GM21360 (cell line): ENCODE measurements around the gene GOLGA6A.
"Not testable (repeated sequence)": the region's sequence is repeated elsewhere in the genome, so short reads cannot be mapped to it uniquely, and the experiment has no call there.

ENCODE experiments used
- ATAC-seq: cut with Tn5 transposase; IDR thresholded peaks from one replicate; pipeline ENCODE4 v1.9.1; 2021; ENCODE audit warnings: mild to moderate bottlenecking, moderate library complexity; ENCODE audit not compliant: unreplicated experiment

GOLGA6A gene, protein sequence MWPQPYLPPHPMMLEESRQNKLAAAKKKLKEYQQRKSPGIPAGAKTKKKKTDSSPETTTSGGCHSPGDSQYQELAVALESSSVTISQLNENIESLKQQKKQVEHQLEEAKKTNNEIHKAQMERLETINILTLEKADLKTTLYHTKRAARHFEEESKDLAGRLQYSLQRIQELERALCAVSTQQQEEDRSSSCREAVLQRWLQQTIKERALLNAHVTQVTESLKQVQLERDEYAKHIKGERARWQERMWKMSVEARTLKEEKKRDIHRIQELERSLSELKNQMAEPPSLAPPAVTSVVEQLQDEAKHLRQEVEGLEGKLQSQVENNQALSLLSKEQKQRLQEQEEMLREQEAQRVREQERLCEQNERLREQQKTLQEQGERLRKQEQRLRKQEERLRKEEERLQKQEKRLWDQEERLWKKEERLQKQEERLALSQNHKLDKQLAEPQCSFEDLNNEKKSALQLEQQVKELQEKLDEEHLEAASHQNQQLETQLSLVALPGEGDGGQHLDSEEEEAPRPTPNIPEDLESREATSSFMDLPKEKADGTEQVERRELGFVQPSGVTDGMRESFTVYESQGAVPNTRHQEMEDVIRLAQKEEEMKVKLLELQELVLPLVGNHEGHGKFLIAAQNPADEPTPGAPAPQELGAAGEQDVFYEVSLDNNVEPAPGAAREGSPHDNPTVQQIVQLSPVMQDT

DNA sequence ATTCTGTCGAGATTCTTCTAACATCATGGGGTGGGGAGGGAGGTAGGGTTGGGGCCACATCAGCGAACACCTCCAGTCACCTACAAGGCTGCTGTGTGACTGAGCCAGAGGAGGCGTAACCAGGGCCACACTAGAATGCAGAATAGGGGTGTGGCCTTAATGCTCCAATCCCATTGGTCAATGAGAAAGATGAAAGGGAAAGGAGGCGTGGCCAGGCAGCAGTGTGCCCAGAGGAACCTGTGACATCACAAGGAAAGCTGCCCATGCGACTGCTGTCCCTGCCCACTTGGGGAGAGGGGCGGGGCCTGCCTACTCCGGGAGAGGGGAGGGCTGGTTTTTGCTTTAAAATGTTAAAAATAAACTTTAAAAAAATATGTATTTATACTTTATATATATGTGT lies at the start of gene GOLGA6A:
Gene GOLGA6A (minus strand): TSS at position 101 of the 400 bp plus-strand sequence. CDS start 41 bp downstream, at position 60.
- ATAC-seq = not testable (repeated sequence)

DNA sequence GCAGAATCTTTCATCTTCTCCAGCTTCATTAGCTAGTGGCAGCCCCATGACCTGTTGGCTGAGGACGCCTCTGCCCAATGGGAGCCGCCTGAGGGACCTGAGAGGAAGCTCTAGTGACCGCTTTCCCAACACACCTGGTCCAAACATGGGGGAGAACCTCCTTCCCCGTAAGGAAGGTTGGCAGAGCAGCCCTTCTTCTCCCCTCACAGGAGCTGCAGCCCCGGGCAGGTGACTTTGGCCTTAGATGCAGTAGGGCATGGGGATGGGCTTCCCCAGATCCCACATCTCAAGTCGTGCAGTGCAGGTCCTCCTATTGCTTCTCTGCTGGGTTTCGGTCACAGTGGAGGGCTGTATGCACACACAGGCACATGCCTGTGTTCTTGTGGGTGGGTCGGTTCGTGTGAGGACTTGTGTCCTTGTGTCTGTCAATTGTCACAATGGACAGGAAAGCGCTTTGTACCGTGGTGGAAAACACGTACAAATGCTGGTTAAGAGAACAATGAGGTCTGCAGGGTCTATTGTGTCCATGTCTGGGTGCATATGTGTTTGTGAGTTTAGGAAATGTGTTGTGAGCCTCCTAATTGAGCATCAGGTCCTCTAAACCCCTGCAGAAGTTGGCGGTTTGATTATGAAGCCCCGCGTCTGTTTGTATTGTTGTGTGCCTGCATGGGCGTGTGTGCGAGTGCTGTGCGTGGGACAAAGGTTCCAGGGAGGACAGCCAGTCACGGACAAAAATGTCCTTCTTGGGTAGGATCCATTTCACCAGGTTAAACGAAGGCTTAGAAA lies 49.5 kb upstream of the GOLGA6A start:
- no peak for ATAC-seq

DNA sequence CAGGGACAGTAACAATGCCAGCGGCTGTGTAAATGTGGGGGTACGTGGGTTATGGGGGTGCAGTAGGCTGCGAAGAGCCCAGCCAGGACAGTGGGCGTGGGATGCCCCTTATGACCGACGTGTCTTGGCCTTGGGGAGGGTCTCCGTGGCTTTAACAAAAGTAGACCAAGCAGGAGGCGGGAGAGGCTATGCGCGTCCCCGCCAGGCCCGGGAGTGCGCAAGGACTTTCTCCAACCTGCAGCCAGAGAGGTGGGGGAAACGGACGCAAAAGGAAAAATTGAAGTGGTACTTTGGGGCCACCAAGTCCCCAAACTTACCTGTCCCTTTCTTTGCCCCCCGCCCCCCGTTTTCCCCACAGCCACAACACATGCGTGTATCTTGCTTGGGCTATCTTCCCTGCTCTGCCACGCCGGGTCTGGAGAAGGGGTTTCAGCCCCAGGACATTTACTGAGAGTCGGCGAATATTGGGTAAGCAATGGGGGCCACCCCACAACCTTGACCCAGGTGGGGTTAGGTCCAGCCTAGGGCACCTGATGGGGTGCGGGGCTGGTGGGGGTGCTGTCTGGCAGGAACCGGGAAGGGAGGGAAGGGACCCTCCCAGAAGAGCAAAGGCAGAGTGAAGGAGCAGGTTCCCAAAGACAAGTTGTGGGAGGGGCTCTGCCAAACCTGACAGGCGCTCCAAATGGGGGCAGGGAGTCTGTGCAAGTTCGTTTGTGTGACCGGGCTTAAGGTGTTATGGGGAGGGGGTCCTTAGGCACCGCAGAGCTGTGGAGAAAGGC lies 48.7 kb upstream of the GOLGA6A start:
- no peak for ATAC-seq

DNA sequence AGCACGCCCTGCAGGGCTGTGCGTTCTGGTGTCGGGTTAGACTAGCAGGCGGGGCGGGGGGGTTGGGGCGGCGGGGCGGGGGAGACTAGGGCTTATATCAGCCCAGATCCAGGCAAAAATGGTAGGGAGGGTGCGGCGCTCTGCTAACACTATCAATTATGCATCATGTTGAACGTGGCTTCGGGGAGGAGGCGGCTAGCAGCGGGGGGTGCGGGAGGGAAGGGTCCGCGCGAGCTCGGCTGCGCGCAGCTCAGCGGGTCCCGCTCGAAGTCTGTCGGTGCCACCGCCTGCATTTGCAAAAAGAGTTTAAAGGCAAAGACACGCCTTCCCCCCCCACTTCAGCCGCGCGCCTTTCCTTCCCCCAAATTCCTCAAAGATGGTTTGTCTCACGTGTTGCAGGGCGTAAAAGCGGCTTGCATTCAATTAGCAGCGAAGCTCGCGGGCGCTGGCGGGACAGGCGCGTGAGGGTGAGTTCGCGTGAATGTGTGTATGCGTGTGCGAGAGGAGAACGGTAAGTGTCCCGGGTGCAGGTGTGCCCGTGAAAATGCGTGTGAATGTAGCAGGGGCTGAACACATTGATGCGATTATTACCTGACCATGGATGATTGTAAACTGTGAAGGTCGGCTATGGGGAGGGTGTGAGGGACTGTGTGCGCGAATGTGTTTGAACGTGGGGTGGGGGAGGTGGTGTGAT lies 48.0 kb upstream of the GOLGA6A start, which contains the start of gene ISLR2:
Gene ISLR2 (plus strand): TSS at position 432 of the 694 bp plus-strand sequence. CDS start 2,169 bp downstream, outside the sequence.
- ATAC-seq = no peak

DNA sequence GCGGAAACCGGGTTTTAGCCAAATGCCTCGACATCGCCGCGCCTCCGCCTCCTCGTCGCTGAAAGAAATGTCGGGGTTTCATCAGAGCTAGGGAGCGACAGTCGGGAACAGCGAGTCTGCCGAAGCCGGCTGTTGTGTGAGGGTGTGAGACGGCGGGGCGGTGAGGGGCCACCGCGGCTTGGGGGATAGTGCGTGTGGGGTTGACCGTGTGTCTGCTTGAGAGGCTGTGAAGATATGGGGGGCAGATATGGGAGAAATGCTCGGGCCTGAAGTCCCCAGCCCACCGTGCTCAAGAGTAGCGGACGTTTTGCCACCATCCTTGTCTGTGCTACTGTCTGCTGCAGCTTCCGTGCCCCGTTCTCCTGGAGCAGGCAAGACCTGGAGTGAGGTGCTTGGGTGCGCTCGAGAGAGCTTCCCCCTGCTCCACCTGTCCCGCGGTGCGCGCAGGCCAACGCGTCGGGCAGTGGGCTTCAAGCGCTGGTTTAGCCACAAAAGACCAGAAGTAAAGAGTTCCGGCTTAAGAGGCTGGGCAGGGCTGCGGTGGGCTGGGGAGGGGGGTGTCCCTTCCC lies 47.3 kb upstream of the GOLGA6A start:
- ATAC-seq = no peak

DNA sequence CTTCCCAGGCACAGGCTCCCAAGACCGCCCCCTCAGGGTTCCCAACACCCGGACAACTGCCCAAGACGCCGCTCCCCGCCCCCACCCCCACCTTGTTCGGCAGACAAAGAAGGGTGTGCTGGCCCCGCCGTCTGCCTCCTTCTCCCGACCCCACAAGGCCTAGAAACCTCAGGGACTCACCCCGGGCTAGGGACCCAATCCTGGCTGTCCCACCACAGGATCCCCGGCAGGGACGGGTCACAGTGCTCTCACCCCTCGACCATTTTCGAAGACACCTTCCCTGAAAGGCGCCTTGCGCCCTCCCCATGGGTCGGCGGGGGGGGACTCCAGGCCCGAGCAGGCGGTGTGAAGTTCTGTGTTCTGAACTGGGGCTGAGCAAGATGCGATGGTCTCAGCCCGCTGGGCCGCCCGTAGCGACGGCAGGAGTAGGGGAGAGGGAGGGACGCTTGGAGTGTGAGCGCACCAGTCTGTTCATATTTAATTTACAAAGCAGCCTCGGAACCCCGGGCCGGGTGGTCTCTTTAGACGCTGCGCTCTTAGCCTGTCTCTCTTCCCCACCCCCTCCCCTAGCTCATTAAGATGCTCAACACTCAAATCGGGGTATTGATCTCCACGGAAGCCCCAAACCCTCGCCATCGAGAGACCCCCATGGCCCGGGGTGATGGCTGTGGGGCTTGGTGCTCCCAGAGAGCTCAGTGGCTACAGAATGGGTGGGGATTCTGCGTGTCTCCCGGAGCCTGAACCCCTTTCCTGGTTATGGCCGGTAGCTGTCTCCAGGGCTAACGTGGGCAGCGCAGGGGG lies 46.6 kb upstream of the GOLGA6A start:
- ATAC-seq = no peak

DNA sequence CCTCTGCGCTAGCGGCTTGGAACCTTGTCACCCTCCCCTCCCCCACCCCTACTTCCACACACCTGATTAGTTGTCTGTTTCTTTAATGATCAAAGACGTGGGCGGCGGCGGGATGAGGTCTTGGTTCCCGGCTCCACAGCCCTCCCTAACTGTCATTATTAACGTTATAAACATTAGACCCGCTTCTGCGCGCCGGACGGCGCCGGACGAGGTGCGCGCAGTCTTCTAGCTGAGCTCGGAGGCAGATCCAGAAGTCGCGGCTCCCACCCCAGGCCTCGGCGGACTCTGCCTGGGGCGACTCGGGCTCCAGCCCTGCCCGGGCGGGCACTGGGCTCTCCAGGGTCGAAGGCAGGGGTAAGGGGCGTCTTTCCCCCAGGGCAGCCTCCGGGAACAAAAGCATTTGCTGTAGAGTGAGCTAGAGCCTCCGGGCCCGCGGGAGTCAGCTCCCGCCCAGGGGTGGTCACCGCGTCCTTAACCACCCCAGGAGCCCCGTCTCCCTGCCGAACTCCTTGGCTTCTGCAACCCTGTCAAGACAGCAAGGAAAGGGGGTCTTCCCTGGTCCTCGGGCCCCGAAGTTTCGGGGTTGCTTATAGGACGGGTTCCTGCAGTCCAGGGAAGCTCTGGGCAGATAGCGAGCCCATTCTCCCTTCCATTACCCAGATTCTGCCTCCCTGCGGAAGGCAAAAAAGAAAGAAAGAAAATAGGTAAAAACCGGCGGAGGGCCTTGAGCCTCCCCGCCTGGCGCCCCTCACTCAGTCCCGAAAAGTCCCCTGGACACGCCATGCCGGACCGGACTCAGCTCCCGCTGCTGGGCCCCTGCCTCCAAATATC lies 45.8 kb upstream of the GOLGA6A start:
- no peak for ATAC-seq

DNA sequence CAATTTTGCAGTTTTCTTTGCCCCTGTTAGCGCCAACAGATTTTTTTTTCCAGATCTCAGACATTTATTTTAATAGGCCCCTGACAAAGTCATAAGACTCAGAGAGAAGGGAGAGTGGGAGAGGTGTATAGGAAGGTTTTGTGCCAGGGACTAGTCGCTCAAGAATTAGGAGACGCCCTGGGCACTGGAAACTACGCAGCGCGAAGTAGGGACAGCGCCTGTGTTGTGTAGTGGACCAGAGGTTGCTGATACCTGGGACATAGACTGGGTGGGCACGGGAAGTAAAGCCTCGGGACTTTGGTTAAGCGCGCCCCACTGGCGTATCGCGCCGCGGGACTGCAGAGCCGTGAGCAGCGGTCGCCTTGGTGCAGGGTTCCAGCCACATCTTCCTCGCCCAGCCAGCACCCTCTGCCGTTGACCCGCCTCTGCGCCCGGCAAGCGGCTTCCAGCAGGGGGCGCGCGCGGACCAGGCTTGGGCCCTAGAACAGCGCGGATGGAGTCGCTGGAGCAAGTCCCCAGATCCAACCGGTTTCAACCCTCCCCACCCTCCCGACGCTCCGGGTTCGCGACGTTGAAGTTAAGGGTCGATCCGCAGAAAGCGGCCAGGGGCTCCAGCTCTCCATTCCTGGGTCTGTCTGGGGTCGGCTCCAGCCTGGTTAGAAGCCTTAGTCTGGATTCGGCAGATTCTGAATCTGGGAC lies 45.1 kb upstream of the GOLGA6A start:
- no peak for ATAC-seq

DNA sequence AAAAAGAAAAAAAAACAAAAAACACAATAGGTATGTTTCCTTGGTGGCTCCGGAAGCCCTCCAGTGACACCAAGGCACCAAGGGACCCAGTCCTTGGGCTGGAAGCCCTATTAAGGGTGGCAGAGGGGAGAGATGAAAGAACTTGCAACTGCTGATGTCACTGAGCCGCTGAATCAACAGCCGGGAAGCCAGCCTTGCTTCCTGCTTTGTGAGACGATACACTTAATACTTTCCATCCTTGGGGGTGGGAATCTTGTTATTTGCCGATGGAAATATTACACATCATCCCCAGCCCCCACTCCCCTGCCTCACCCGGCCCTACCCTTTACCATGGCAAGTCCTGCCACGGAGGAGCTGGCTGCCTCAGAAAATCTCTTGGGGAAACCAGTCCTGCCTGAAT lies 42.4 kb upstream of the GOLGA6A start:
- no peak for ATAC-seq

DNA sequence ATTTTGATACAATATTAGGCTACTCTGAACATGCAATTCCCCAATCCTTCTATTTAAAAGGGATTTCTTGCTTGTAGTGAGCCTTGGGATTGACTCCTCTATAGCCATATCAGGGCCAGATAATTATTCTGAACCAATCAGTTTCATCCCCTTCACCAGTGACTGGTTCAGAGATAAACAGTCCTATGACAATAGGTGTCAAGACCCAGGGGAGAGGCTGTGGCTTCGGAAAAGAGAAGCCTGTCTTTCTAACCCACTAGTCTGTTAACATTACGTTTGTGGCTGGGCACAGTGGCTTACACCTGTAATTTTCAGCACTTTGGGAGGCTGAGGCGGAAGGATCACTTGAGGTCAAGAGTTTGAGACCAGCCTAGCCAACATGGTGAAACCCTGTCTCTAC lies 41.8 kb upstream of the GOLGA6A start:
- ATAC-seq = no peak

DNA sequence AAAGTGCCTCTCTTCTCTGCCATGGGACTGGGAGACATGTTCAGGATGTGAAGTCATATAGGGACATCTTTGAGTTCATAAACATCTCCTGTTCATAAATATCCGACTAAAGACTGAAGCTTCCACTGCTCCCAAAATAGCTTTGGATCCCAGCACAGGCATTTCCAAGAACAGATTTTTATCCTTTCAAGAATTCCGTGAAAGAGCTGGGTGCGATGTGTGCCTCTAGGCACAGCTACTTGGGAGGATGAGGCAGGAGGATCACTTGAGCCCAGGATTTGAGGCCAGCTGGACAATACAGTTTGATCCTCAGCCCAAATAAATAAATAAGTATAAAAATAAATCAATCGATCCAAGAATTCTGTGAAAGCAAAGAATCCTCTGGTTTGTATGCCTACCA lies 41.3 kb upstream of the GOLGA6A start:
- no peak for ATAC-seq

DNA sequence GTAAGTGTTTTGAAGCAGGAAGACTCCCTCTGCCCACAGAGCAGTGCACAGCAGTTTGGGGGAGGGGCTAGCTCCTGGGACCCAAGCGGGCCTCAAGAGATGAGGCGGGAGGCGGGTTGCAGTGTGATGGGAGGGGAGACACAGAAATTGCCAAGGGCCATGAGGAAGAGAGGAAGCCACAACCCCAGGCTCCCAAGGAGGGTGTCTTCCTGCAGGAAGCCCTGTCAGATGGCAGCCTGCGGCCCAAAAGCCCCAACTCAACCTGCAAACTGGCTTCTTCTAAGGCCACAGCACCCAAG lies 40.7 kb upstream of the GOLGA6A start:
- ATAC-seq = no peak

DNA sequence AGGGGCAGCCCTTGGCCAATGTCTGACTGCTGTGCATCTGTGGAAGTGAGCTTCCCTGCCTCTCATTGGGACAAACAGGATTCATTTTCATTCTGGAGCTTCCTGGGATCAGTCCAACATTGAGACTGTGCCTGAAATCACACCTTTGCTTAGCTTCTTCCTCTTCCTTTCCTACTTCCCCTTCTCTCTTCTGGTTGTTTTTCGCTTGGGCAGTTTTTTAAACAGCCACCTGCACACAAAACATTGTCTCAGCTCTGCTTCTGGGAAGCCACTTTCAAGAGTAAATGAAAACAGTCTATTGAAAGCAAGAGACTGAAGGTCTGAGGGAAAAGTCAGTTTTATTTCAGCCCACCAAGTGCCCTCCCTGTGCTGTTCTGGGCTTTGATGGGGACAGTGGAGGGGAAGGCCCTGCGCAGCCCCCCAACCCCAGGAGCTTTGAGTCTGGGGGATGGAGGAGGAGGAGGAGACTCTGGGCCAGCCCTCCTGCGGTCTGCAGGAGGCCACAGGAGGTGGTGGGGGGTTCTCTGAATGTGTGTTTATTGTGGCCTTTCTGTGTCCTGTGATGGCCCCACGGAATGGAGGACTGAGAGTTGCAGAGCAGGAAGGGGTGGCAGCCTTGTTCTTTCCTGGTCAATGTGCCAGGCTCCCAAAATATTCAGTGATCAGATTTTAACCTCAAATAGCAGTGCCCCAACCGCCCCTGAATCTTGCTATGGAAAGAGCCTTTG lies 40.2 kb upstream of the GOLGA6A start:
- no peak for ATAC-seq

DNA sequence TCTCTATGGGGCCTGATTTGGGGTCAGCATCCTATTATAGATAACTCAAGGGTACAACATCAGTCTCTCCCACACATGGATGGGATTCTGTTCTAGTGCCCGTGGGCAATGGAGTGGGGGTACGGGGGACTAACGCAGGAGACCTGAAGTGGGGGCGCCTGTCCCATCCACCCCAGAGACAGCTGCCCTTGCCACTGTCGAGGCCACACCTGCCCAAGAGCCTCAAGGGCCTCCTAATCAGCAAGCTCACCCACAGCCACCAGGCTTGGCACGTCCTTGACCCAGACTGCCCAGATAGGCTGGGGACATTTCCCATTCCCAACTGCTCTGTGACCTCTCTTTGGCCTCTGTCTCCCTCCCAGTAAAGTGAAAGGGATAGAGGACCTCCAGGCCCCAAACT lies 39.5 kb upstream of the GOLGA6A start:
- no peak for ATAC-seq

DNA sequence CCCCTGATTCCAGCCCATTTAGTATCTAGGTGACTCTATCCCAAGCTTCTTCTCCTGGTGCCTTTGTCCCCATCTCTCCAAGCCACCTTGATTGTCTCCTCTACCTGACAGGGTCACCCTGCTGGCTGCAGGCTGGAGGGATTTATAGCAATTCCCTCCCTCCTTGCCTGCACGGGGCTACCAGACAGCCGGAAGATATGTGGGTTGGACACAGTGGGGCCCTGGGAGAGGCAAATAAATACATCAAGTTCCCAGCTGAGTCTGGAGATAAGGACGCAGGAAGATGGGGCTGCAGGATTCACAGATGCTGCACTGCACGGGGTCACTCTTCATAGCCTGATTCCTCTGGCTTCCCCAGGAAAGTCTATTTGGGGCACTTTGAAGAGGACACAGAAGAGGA lies 38.7 kb upstream of the GOLGA6A start:
- no peak for ATAC-seq

DNA sequence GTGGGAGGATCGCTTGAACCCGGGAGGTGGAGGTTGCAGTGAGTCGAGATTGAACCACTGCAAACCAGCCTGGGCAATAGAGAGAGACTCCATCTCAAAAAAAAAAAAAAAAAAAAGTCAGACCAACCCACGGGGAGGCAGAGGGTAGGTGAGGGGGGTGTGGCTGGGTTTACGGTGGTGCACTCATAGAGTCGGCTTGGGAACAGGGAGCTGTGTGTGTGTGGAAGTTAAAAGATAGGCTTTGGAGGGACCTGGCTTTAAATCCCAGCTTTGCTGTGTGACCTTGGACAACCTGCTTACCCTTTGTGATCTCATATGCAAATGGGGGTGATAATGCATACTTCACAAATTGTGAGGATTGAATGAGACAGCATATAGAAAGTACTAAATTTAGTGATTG lies 38.1 kb upstream of the GOLGA6A start:
- ATAC-seq = no peak

DNA sequence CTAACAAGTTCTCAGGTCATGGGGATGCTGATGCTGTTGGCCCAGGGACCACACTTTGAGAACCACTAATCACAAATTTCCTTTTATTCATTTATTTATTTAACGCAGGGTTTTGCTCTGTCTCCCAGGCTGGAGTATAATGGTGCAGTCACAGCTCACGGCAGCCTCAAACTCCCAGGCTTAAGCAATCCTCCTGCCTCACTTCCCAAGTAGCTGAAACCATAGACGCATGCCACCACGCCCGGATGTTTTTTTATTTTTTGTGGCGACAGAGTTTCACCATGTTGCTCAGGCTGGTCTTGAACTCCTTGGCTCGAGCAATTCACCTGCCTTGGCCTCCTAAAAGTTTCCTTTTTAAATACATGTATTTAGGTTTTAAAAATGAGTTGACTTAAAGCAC lies 27.4 kb upstream of the GOLGA6A start:
- ATAC-seq = no peak
